Fibroblast of lung (primary cell): ENCODE measurements around the gene SLC25A33.
"Not testable (repeated sequence)": the region's sequence is repeated elsewhere in the genome, so short reads cannot be mapped to it uniquely, and the experiment has no call there.

Source experiments
- CTCF ChIP-seq, 2 donors: IDR thresholded peaks in 1 of 2; conservative IDR thresholded peaks in 1 of 2; 1 replicate in 1 of 2; 2 replicates in 1 of 2; pipeline ENCODE4 v1.5.1; 2011 to 2012; ENCODE audit warnings: low read length in 2 of 2, control low read depth in 1 of 2, inconsistent platforms in 1 of 2, low read depth in 1 of 2, mild to moderate bottlenecking in 1 of 2
- EZH2 ChIP-seq: IDR thresholded peaks from 2 replicates; pipeline ENCODE4 v1.5.1; 2012; ENCODE audit warnings: low read length, control low read depth, mild to moderate bottlenecking; ENCODE audit errors: missing control alignments

- not testable (repeated sequence) for TF ChIP-seq CTCF (conservative IDR thresholded peaks at IDR 0.05 in 1 of 2, IDR thresholded peaks at IDR 0.05 in 1 of 2; ENCODE audit: low read depth in 1 of 2, low read length in 2 of 2); EZH2
These were observed 85.8 kb downstream of the SLC25A33 start for GRCh38 chr1:9625030-9625429.
